PC-3 (cell line): ENCODE results near the gene TRIM26. TPM values are rescaled to one million over a fixed set of nuclear protein-coding genes. Genes with fewer than 3 reads are reported as not detected.
"Not testable (repeated sequence)": the region's sequence is repeated elsewhere in the genome, so short reads cannot be mapped to it uniquely, and the experiment has no call there.

ENCODE experiments used
- ATAC-seq: fragments of 200-7000 bp; cut with Tn5 transposase; 2 replicates; pipeline ENCODE4 v1.9.1; 2020; ENCODE audit warnings: mild to moderate bottlenecking, moderate library complexity
- BruUV-seq: library from RNA; stranded (reverse); fragments of 400-500 nt; replicated peaks from 2 replicates; lab custom pipeline; 2021; lab: Mats Ljungman, UMichigan
- CTCF ChIA-PET: fragments of 300-600 bp; sonication (Branson Sonifier 250); formaldehyde crosslinking; loops from one replicate; lab custom pipeline; 2022; ENCODE audit warnings: antibody characterized with exemption; lab: Charles Lee
- POLR2A ChIA-PET: fragments of 300-600 bp; sonication (Branson Sonifier 250); formaldehyde crosslinking; loops from one replicate; lab custom pipeline; 2022; ENCODE audit warnings: antibody characterized with exemption; ENCODE audit not compliant: unreplicated experiment; lab: Charles Lee
- DNase-seq: peaks from one replicate; pipeline ENCODE4 v3.0.0-alpha.2; 2015
- H2AFZ ChIP-seq: fragments of 300-600 bp; sonication (generic); 2 replicates; pipeline ENCODE4 v1.6.0; 2016; ENCODE audit warnings: antibody characterized with exemption, low read length
- H3F3A ChIP-seq: fragments of 300-600 bp; sonication (generic); one replicate; pipeline ENCODE4 v1.6.0; 2017; ENCODE audit warnings: antibody characterized with exemption, low read length, control low read depth, mild to moderate bottlenecking; ENCODE audit not compliant: unreplicated experiment
- H3K27ac ChIP-seq: fragments of 300-600 bp; sonication (generic); 2 replicates; pipeline ENCODE4 v1.5.1; 2016; ENCODE audit warnings: mild to moderate bottlenecking, low read length
- H3K27me3 ChIP-seq: fragments of 300-600 bp; sonication (generic); 2 replicates; pipeline ENCODE4 v1.6.1; 2016; ENCODE audit warnings: low read length, mixed read lengths
- H3K36me3 ChIP-seq: fragments of 300-600 bp; sonication (generic); 2 replicates; pipeline ENCODE4 v1.6.1; 2016; ENCODE audit warnings: low read depth, mixed run types, low read length, mixed read lengths
- H3K4me1 ChIP-seq: fragments of 300-600 bp; sonication (generic); 2 replicates; pipeline ENCODE4 v1.5.1; 2016; ENCODE audit warnings: low read length; ENCODE audit not compliant: insufficient read depth
- H3K4me2 ChIP-seq: fragments of 300-600 bp; sonication (generic); 2 replicates; pipeline ENCODE4 v1.6.0; 2016; ENCODE audit warnings: low read length
- H3K4me3 ChIP-seq: fragments of 300-600 bp; sonication (generic); 2 replicates; pipeline ENCODE4 v1.5.1; 2016; ENCODE audit warnings: mild to moderate bottlenecking, low read length, mixed read lengths
- H3K79me2 ChIP-seq: fragments of 300-600 bp; sonication (generic); 2 replicates; pipeline ENCODE4 v1.6.1; 2017; ENCODE audit warnings: low read length, mixed read lengths
- H3K9ac ChIP-seq: fragments of 300-600 bp; sonication (generic); 2 replicates; pipeline ENCODE4 v1.6.0; 2016; ENCODE audit warnings: mild to moderate bottlenecking, low read length
- H3K9me2 ChIP-seq: fragments of 300-600 bp; sonication (generic); replicated peaks from 2 replicates; pipeline ENCODE4 v1.6.1; 2016; ENCODE audit warnings: mixed run types, low read length, mixed read lengths
- H3K9me3 ChIP-seq: fragments of 300-600 bp; sonication (generic); 2 replicates; pipeline ENCODE4 v1.6.1; 2016; ENCODE audit warnings: low read length, mixed read lengths
- H4K20me1 ChIP-seq: fragments of 300-600 bp; sonication (generic); 2 replicates; pipeline ENCODE4 v1.6.1; 2016; ENCODE audit warnings: low read length, mixed read lengths
- CTCF ChIP-seq: fragments of 300-600 bp; sonication (generic); conservative IDR thresholded peaks from 2 replicates; pipeline ENCODE4 v1.5.1; 2017; ENCODE audit warnings: antibody characterized with exemption, low read depth, mild to moderate bottlenecking, low read length
- EZH2 ChIP-seq: fragments of 300-600 bp; sonication (generic); IDR thresholded peaks from one replicate; pipeline ENCODE4 v1.6.1; 2017; ENCODE audit warnings: antibody characterized with exemption, mild to moderate bottlenecking, low read length; ENCODE audit not compliant: unreplicated experiment
- EZH2phosphoT487 ChIP-seq: fragments of 300-600 bp; sonication (generic); IDR thresholded peaks from 2 replicates; pipeline ENCODE4 v1.6.1; 2018; ENCODE audit warnings: mild to moderate bottlenecking, antibody characterized with exemption, low read length, borderline replicate concordance
- intact Hi-C: fragments of 100-400 bp; cut with micrococcal nuclease; formaldehyde crosslinking; loops from 2 replicates; pipeline ENCODE4 v1.9.0; 2023
- total RNA-seq: library from RNA; depleted of rRNA; stranded (reverse); fragments of >200 nt; gene quantifications from 2 replicates; pipeline ENCODE4 v1.2.3, GENCODE V29; 2014

The TRIM26 gene
- total RNA-seq, 1 experiment from 2014 or later: 48.1 TPM

- ChIA-PET POLR2A (no interaction called here), CTCF (no interaction called here)
- TSS peak; percentile 61 for BruUV-seq
Measured at GRCh38 chr6:30259140-30260035, 46.2 kb upstream of the TRIM26 start.

GRCh38 chr6:30258204-30258603 lies 45.0 kb upstream of the TRIM26 start:
- Histone ChIP-seq H3K9me3 (no peaks in the 10 kb centered on the region), H3F3A (no peaks in the 10 kb centered on the region), H3K79me2 (no peaks in the 10 kb centered on the region), H3K27ac (no peak overlapping the region), H3K27me3 (peaks cover 12% of the 10 kb centered on the region; the same call in 1 of the 2 replicates), H3K4me3 (no peak overlapping the region), H3K4me1 (peaks cover 13% of the 10 kb centered on the region), H3K36me3 (no peaks in the 10 kb centered on the region), H3K9me2 (no peaks in the 10 kb centered on the region), H3K9ac (no peak overlapping the region), H2AFZ (no peak overlapping the region), H3K4me2 (no peak overlapping the region), H4K20me1 (no peaks in the 10 kb centered on the region)
- intact Hi-C loops: no loop called here
- ChIA-PET CTCF (no interaction called here), POLR2A (no interaction called here)
- DNase-seq (no peak), ATAC-seq (no peak)
- BruUV-seq: no TSS peak
- TF ChIP-seq EZH2phosphoT487: no peak
- no peak for TF ChIP-seq EZH2
- no peak for TF ChIP-seq CTCF

More at GRCh38 chr6:30259140-30260035, 46.2 kb upstream of the TRIM26 start:
- no peaks in the 10 kb centered on the region for H3K9me2 ChIP-seq
- intact Hi-C loops: no loop called here
- H3K27ac ChIP-seq: no peak overlapping the region
- ATAC-seq (peak; percentile 88), DNase-seq (peak; percentile 83)
- H3K79me2 ChIP-seq: no peaks in the 10 kb centered on the region
- peak overlapping the region; percentile 73 for H3K4me3 ChIP-seq
- peak overlapping the region; percentile 85 for H3K4me2 ChIP-seq
- H3F3A ChIP-seq: no peaks in the 10 kb centered on the region
- peak overlapping the region; percentile 98 for H2AFZ ChIP-seq
- H3K4me1 ChIP-seq: peaks cover 24% of the 10 kb centered on the region
- no peaks in the 10 kb centered on the region for H4K20me1 ChIP-seq
- peak overlapping the region; percentile 55 for H3K9ac ChIP-seq
- H3K36me3 ChIP-seq: no peaks in the 10 kb centered on the region
- no peak; the same call in 1 of the 2 replicates for TF ChIP-seq CTCF
- TF ChIP-seq EZH2: no peak
- TF ChIP-seq EZH2phosphoT487: no peak
- H3K27me3 ChIP-seq: peaks cover 11% of the 10 kb centered on the region; the same call in 1 of the 2 replicates
- H3K9me3 ChIP-seq: no peaks in the 10 kb centered on the region

GRCh38 chr6:30252417-30252816 lies 39.2 kb upstream of the TRIM26 start:
- ATAC-seq, H3K27ac ChIP-seq, H3K4me1 ChIP-seq, H3K4me3 ChIP-seq, DNase-seq, H3K79me2 ChIP-seq, H3K36me3 ChIP-seq, H3K9me3 ChIP-seq, H3K4me2 ChIP-seq, intact Hi-C loops, H2AFZ ChIP-seq, H3K9me2 ChIP-seq, CTCF ChIA-PET, H3K9ac ChIP-seq, POLR2A ChIA-PET, H4K20me1 ChIP-seq, BruUV-seq, H3F3A ChIP-seq: not testable (repeated sequence)
- H3K27me3 ChIP-seq: peaks cover 16% of the 10 kb centered on the region
